Activated CD4-positive, CD25-positive, alpha-beta regulatory T cell treated with anti-CD3 and anti-CD28 coated beads, Interleukin-2, amount 50 U/mL, for 24 hours (primary cell): ENCODE data around the gene CAMK1G.

ENCODE experiments used
- ATAC-seq, 2 donors: fragments of 150-1000 bp; cut with Tn5 transposase; one replicate each; pipeline ENCODE4 v1.10.0; 2021; ENCODE audit warnings: mild to moderate bottlenecking in 1 of 2, moderate library complexity in 1 of 2

CAMK1G gene

GRCh38 chr1:209643285-209644020, 59.9 kb downstream of the CAMK1G start:
- no peak for ATAC-seq

DNA sequence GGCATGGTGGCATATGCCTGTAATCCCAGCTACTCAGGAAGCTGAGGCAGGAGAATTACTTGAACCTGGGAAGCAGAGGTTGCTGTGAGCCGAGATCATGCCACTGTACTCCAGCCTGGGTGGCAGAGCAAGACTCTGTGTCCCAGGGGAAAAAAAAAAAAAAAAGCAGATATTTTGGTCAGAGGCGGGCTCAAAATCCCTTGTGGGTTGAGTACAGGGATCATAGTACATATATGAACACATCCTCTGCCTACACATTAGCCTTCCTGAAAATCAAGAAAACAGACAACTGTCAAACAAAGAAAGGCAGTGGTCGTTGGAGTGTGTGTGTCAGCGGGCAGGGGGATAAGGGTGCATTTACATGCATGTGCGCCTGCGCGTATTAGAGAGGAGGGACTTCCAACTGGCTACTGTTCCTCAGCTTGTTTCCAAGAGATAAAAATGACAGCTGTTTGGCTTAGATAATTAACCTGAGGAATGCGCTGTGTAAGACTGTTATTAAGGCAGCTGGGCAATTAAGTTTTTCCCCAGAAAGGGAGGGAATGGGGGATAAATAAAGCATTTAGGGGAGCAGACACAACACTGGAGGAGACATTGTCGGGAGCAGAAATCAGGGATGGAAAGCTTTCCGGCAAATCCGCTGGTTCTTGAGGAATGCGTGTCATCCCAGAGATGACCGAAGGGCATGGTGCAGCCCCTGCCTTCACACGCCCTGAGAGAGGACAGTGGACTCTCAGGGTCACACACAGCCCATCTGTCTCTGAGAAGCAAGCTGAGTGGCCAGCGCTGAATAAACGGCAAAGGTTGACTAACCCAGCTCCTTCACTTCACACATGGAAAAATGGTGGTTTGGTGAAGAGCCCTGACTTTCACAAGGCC, 62.3 kb downstream of the CAMK1G start:
- no peak for ATAC-seq

DNA sequence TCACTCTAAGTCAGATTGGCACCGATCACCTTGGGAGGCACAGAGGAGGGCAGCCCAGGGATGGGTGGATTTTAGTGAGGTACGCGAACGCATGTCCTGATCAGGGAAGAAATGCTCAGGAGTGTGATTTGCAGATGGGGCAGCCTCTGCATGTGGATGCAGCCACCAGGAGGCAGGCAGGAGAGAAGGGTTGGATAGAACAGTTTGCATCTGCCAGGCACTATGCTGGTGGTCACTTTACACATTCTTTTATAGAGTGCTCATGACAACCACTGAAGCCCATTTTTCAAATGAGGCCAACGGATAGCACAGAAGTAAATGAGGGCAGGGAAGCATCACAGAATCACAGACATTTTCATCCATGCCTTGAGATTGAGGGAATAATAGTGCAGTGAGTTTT, 63.0 kb downstream of the CAMK1G start:
- ATAC-seq: no peak

GRCh38 chr1:209647156-209647555, 63.6 kb downstream of the CAMK1G start:
- ATAC-seq: no peak

DNA sequence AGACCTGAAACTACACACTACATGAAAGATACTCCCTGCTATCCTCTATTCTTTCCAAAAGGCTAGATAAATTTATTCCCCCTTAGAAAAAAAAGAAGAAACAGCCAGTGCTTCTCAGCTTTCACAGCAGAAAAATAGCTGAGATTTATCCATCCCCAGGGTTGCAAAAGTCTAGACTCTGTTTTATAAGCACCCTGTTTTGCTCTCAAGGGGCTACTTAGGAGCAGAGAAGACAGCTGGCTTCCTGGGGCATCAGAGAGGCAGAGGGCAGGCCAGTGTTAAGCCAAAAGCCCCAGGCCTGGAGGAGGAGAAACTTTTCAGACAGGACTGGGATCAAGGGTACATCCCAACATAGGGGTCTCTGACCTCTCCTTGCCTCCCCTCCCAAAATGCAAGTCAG, 64.8 kb downstream of the CAMK1G start:
- no peak for ATAC-seq

DNA sequence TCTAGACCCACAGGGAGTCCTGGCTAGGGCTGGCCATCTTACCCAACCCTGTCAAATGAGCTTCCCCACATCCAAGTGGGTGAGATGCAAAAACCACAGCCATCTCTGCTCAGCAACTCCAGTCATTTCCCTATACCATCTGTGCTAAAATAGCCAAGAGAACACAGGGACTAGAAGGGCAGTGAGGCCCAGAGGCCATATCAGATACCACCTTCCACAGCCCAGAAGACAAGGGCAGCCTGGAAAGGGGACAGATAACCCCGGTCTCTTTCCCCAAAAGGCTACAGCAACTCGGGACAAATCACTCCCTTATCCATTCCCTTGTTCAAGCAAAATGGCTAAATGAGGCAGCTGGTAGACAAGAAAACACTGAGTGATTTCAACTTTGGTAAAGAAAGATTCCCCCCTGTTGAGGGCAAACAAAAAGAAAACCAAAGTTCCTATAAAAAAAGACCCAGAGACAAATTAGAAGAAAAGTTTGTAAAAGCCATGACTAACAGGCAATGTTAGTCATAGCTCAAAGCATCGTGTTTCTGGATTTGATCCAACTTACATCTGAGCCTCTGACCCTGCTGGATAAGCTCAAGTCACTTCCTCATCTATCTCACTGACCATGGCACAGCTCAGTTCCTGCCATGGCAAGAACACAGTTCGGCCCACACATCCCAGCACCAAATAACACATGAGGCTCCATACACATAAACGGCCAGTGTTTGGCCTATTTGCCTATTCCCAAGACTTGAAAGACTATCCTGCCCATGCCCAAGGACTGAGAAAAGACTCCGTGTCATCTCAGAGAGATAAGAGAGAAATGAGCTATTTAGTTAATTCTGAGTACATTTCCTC, 65.6 kb downstream of the CAMK1G start:
- no peak for ATAC-seq

GRCh38 chr1:209650454-209650853, 66.9 kb downstream of the CAMK1G start:
- no peak for ATAC-seq

- ATAC-seq: peak; percentile 76 to 77
These were observed 67.6 kb downstream of the CAMK1G start for GRCh38 chr1:209651138-209651587.

DNA sequence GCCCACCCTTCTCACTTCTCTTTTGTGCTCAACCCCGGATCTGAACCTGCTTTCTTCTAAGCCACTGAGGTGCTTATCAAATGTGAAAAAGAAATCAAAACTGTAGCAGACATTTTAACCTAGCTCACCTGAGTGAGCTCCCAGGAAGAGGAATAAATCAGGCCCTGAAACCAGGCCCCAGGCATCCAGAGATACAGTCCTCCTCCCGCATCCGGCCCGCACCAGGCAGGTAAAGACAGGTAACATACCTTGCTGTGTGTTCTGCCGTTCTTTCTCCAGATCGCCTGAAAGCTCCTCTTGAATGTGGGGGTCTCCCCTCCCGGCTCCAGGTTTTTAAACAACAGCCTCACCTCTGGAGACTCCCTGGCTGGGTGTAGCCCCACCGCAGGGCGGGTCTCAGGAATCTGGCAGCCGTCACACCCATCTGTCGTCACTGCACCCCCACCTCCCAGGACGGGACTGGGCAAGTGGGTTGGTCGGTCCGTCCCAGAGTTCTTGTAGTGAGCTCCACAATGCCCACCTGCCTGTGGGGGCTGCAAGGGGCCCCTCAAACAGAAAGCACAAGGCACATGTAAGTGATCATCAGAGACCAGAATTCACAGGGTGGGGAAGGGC, 68.7 kb downstream of the CAMK1G start, which contains the start of gene LAMB3:
Gene LAMB3 (minus strand): TSS at position 305 of the 615 bp plus-strand sequence. CDS start 1,481 bp downstream, outside the sequence.
- no peak for ATAC-seq

- peak in 1 of 2 donors; percentile 22 for ATAC-seq
These were observed 69.4 kb downstream of the CAMK1G start for GRCh38 chr1:209652873-209653401.

DNA sequence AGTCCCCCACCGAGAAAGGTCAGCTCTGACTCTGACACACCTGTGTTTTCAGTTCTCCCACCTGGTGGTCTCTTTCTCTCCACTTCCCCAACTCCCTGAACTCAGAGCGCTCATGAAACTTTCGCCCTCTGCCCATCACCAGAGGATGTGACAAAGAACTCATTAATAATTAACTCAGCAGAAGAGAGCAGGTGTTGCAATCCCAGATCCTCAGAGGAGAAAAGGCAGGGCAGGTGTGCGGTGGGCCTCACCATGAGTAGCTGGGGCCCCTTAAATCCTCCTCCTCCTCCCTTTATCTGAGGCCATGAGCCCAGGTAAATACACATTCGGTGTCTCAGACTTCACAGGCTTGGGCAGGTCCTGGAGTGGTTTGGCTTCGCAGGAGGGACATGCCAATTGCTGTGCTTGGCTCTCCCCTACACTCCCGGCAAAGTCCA, 70.4 kb downstream of the CAMK1G start:
- no peak for ATAC-seq

GRCh38 chr1:209655411-209656231, 72.1 kb downstream of the CAMK1G start:
- no peak for ATAC-seq

- peak in 1 of 2 donors; percentile 25 for ATAC-seq
These were observed 73.8 kb downstream of the CAMK1G start for GRCh38 chr1:209657140-209657879.

DNA sequence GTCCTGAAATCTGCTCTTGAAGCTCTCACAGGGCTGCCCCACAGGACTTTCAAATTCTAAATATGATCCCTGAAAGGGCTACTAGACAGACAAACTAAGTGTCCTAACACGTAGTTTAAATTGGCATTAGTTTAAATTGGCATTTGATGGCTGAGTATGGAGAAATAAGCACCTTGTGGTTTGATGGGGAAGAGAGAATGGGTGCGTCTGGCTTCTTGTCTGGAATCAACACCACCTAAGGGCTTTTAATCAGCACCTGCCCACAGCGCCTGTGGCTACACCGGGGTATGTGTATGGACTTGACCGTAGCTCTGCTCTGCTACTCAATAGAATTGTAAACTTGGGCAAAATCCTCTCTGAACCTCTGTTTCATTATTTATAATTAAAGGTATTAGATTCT, 74.4 kb downstream of the CAMK1G start:
- ATAC-seq: no peak

- ATAC-seq: peak in 1 of 2 donors; percentile 59
These were observed 76.4 kb downstream of the CAMK1G start for GRCh38 chr1:209659909-209660308.

- ATAC-seq: no peak
These were observed 77.6 kb downstream of the CAMK1G start for GRCh38 chr1:209661071-209661470.

GRCh38 chr1:209662879-209663327, 79.4 kb downstream of the CAMK1G start:
- no peak for ATAC-seq
